ENCODE measurements around the gene GRIK4.

Gene GRIK4

DNA sequence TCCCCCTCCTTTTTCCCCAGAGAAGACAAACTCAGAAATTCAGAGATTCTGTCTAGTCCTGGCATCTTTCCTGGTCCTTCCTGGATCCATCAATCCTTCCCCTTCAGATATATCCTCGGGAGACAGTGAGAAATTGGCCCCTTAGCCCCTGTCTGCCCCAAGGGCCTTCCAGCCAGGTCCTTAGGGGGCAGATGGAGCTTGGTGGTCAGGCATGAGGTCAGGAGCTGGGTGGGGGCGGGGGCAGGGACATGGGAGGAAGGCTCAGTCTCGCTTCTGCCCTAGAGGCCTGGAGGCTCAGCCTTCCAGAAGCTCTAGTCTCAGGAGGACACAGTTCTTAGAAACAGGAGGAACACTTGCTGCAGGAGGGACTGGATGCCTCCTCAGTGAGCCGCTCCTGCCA, 304.6 kb downstream of the GRIK4 start:
- no peak overlapping the region for H3K27ac ChIP-seq (ENCODE audit: low read depth, low read length)
- H3K9ac ChIP-seq (ENCODE audit: low read length), result no peak overlapping the region
- no peaks in the 10 kb centered on the region for H3K4me1 ChIP-seq (ENCODE audit: control insufficient read depth, insufficient read depth, low read length)
- H3K27me3 ChIP-seq (ENCODE audit: control insufficient read depth, insufficient read depth, low read length), result no peaks in the 10 kb centered on the region
- no peak overlapping the region for H3K4me3 ChIP-seq (ENCODE audit: low read depth, low read length)
- H3K36me3 ChIP-seq (ENCODE audit: control insufficient read depth, insufficient read depth, low read length), result no peaks in the 10 kb centered on the region
- H3K9me3 ChIP-seq (ENCODE audit: control insufficient read depth, insufficient read depth, low read depth, low read length), result no peaks in the 10 kb centered on the region

DNA sequence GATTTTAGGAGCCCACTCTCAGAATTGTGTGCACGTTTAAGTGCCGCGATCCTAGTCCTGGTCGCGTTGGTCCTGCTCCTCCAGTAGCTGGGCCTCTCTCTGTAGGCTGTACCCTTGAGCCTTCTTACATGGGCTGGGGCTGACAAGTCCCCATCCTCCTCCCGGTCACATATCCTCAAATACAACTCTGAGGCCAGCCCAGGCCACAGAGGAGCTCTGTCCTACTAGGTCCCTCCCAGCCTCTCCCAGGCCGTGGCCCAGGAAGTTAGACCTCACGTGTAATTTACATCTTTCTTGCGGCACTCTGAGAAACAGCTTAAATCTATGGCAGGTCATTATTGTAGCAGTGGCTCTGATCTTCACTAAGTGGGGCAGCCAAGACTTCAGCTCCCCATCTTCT, 305.2 kb downstream of the GRIK4 start:
- Histone ChIP-seq H3K9ac (ENCODE audit: low read length) (no peak overlapping the region), H3K9me3 (ENCODE audit: control insufficient read depth, insufficient read depth, low read depth, low read length) (no peaks in the 10 kb centered on the region), H3K4me1 (ENCODE audit: control insufficient read depth, insufficient read depth, low read length) (no peaks in the 10 kb centered on the region), H3K4me3 (ENCODE audit: low read depth, low read length) (no peak overlapping the region), H3K36me3 (ENCODE audit: control insufficient read depth, insufficient read depth, low read length) (no peaks in the 10 kb centered on the region), H3K27me3 (ENCODE audit: control insufficient read depth, insufficient read depth, low read length) (no peaks in the 10 kb centered on the region), H3K27ac (ENCODE audit: low read depth, low read length) (no peak overlapping the region)

DNA sequence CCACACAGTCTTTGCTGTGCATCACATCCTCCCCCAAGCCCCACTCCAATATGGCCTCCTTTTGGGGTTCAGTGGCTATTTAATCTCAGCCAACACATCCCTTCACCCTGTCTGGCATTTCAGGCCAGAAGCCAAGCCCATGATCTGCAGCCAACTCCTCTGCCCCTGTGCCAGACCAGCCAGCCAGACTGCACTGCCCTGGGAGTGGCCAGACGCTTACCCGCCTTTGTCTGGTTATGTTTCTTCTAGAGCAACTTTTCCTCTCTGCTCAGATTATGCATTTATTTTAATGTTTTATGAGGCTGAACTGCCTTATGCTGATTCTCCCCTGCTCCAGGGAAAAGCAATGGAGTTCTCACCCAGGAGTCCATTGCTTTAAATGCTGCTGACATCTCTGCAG, 305.6 kb downstream of the GRIK4 start:
- H3K4me1 ChIP-seq (ENCODE audit: control insufficient read depth, insufficient read depth, low read length), result no peaks in the 10 kb centered on the region
- no peak overlapping the region for H3K4me3 ChIP-seq (ENCODE audit: low read depth, low read length)
- H3K27ac ChIP-seq (ENCODE audit: low read depth, low read length), result no peak overlapping the region
- H3K36me3 ChIP-seq (ENCODE audit: control insufficient read depth, insufficient read depth, low read length), result no peaks in the 10 kb centered on the region
- no peak overlapping the region for H3K9ac ChIP-seq (ENCODE audit: low read length)
- H3K9me3 ChIP-seq (ENCODE audit: control insufficient read depth, insufficient read depth, low read depth, low read length), result no peaks in the 10 kb centered on the region
- no peaks in the 10 kb centered on the region for H3K27me3 ChIP-seq (ENCODE audit: control insufficient read depth, insufficient read depth, low read length)

DNA sequence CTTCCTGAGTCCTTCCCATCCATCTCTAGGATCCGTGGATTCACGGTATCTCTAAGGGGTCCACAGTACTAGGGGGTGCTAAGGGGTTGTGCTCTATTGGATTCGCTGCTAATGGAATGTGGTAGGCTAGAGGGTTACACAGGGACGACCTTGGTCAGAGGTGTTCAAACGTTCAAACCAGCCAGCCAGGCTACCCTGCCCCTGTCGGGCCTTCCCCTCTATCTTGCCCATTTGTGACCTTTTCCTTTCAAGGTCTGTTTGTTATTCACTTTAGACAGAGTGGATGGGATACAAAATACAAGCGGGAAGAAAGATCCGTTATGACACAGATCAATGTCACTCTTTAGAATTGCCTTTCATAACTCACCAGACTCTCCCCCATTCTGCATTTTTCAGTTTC, 306.5 kb downstream of the GRIK4 start:
- Histone ChIP-seq H3K27ac (ENCODE audit: low read depth, low read length) (no peak overlapping the region), H3K9me3 (ENCODE audit: control insufficient read depth, insufficient read depth, low read depth, low read length) (no peaks in the 10 kb centered on the region), H3K27me3 (ENCODE audit: control insufficient read depth, insufficient read depth, low read length) (no peaks in the 10 kb centered on the region)

DNA sequence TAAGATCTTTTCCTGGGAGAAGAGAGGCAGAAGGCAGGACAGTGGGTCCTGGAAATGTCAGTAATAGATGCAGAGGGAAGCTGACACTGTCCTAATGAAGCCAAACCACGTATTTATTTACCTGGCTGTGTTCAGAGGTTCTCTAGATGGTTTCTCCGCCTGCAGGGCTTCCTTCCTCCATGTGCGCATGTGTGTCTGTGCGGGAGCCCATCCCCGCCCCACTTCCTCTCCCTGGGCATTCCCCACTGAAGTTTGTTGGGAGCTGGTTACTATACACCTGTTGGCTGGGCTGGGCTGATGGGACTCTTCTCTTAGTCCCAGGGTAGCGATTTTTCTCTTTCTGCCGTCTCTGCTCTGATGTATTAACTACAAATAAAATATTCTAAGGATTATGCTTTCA, 307.5 kb downstream of the GRIK4 start:
- no peak overlapping the region for H3K9ac ChIP-seq (ENCODE audit: low read length)
- H3K27ac ChIP-seq (ENCODE audit: low read depth, low read length), result no peak overlapping the region
- no peaks in the 10 kb centered on the region for H3K27me3 ChIP-seq (ENCODE audit: control insufficient read depth, insufficient read depth, low read length)
- H3K36me3 ChIP-seq (ENCODE audit: control insufficient read depth, insufficient read depth, low read length), result no peaks in the 10 kb centered on the region
- no peaks in the 10 kb centered on the region for H3K9me3 ChIP-seq (ENCODE audit: control insufficient read depth, insufficient read depth, low read depth, low read length)
- H3K4me1 ChIP-seq (ENCODE audit: control insufficient read depth, insufficient read depth, low read length), result no peaks in the 10 kb centered on the region
- no peak overlapping the region for H3K4me3 ChIP-seq (ENCODE audit: low read depth, low read length)

More for the DNA sequence above, 306.5 kb downstream of the GRIK4 start:
- no peaks in the 10 kb centered on the region for H3K36me3 ChIP-seq (ENCODE audit: control insufficient read depth, insufficient read depth, low read length)
- H3K4me3 ChIP-seq (ENCODE audit: low read depth, low read length), result no peak overlapping the region
- H3K9ac ChIP-seq (ENCODE audit: low read length), result no peak overlapping the region
- no peaks in the 10 kb centered on the region for H3K4me1 ChIP-seq (ENCODE audit: control insufficient read depth, insufficient read depth, low read length)

DNA sequence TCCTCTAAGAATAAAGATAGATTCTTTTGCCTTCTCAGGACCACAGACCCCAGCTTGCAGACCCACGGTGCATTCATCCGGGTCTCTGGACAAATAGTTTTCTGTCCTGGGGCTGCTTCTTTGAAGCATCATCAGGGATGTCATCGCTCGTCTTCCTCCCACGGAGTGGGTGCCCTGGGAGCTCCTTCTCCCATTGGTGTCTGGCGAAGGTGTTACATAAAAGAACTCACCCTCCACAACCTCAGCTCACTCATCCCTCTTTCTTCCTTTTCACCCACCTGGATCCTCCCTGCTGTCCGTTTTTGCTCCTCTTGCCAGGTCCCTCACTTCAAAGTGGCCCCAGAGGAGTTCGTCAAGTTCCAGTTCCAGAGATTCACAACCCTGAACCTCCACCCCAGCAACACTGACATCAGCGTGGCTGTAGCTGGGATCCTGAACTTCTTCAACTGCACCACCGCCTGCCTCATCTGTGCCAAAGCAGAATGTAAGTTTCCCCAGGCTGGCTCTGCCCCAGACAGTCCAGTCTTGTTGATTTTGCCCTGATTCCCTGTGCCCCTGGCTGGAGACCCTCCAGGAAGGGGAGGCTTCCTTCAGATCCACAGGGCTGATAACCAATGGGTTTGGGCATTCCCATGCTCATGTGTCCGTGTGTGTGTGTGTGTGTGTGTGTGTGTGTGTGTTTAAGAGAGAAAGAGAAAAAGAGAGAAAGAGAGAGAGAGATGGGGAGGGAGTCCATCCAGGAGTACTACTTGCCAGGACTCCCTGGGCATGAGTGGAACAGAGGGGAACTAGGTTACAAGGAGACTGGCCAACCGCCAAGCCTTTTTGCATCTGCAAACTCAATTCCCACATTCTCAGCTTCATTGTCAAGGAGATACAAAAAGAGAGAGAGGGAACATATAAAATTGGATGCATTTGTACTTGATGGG, 308.2 kb downstream of the GRIK4 start:
- H3K27me3 ChIP-seq (ENCODE audit: control insufficient read depth, insufficient read depth, low read length), result no peaks in the 10 kb centered on the region
- H3K9me3 ChIP-seq (ENCODE audit: control insufficient read depth, insufficient read depth, low read depth, low read length), result no peaks in the 10 kb centered on the region
- H3K9ac ChIP-seq (ENCODE audit: low read length), result no peak overlapping the region
- no peaks in the 10 kb centered on the region for H3K4me1 ChIP-seq (ENCODE audit: control insufficient read depth, insufficient read depth, low read length)
- H3K27ac ChIP-seq (ENCODE audit: low read depth, low read length), result no peak overlapping the region
- no peaks in the 10 kb centered on the region for H3K36me3 ChIP-seq (ENCODE audit: control insufficient read depth, insufficient read depth, low read length)
- H3K4me3 ChIP-seq (ENCODE audit: low read depth, low read length), result no peak overlapping the region

DNA sequence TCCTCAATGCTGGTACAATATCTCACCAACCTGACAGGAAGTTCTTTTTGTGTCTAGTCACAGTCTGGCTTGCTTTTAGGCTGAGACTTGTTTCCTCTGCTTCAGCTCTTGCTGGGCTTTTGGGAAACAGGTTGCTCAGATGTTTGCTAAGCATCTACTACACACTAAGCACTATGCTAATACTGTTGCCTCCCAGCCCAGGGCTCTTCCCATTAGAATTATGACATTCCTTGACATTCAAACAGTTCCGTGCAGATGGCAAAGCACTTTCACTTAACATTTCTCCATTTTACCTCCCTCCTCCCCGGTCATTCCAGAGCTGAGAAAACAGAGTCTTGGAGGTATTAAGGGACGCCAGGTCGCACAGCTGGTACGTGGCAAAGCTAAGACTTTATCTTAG, 311.6 kb downstream of the GRIK4 start:
- H3K4me1 ChIP-seq (ENCODE audit: control insufficient read depth, insufficient read depth, low read length), result no peaks in the 10 kb centered on the region
- no peaks in the 10 kb centered on the region for H3K9me3 ChIP-seq (ENCODE audit: control insufficient read depth, insufficient read depth, low read depth, low read length)
- no peak overlapping the region for H3K9ac ChIP-seq (ENCODE audit: low read length)
- no peaks in the 10 kb centered on the region for H3K36me3 ChIP-seq (ENCODE audit: control insufficient read depth, insufficient read depth, low read length)
- no peak overlapping the region for H3K4me3 ChIP-seq (ENCODE audit: low read depth, low read length)
- no peaks in the 10 kb centered on the region for H3K27me3 ChIP-seq (ENCODE audit: control insufficient read depth, insufficient read depth, low read length)
- H3K27ac ChIP-seq (ENCODE audit: low read depth, low read length), result no peak overlapping the region

DNA sequence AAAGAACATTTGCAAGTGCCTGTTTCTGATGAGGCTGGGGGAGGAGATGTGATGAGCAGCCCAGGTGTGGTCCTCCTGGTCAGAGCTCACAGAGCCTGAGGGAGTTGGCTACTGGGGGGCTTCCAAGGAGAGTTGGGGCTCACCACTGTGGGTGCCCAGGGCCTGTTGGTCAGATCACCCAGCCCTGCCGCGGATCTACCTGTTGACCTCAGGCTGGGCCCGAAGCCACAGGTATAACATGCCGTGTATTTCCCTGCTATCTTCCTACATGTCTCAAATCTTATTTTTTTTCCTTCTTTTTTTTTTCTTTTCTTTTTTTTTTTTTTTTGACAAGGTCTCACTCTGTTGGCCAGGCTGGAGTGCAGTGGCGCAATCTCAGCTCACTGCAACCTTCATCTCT, 312.7 kb downstream of the GRIK4 start:
- no peaks in the 10 kb centered on the region for H3K27me3 ChIP-seq (ENCODE audit: control insufficient read depth, insufficient read depth, low read length)
- H3K4me1 ChIP-seq (ENCODE audit: control insufficient read depth, insufficient read depth, low read length), result no peaks in the 10 kb centered on the region
- H3K4me3 ChIP-seq (ENCODE audit: low read depth, low read length), result no peak overlapping the region
- no peaks in the 10 kb centered on the region for H3K9me3 ChIP-seq (ENCODE audit: control insufficient read depth, insufficient read depth, low read depth, low read length)
- H3K9ac ChIP-seq (ENCODE audit: low read length), result no peak overlapping the region
- no peak overlapping the region for H3K27ac ChIP-seq (ENCODE audit: low read depth, low read length)
- H3K36me3 ChIP-seq (ENCODE audit: control insufficient read depth, insufficient read depth, low read length), result no peaks in the 10 kb centered on the region

DNA sequence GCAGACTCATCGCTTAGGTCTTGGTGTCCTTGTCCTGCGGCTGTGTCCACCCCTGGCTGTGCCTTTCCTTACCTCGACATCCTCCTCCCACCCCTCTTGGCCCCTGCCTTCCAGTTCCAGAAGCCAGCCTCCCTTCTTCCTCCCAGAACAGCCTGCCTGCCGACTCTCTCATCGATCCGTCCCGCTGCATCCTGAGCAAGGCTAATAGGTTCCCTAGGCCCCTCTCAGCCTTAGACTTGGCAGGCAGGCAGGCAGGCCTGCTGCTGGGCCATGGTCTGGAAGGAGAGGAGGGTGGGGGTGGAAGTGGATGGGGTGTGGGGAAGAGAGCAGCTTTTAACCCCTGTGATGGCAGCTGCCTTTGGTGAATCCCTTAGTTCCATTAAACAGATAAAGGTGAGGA, 315.6 kb downstream of the GRIK4 start:
- Histone ChIP-seq H3K9me3 (ENCODE audit: control insufficient read depth, insufficient read depth, low read depth, low read length) (no peaks in the 10 kb centered on the region), H3K4me3 (ENCODE audit: low read depth, low read length) (no peak overlapping the region), H3K27ac (ENCODE audit: low read depth, low read length) (no peak overlapping the region), H3K27me3 (ENCODE audit: control insufficient read depth, insufficient read depth, low read length) (no peaks in the 10 kb centered on the region), H3K9ac (ENCODE audit: low read length) (no peak overlapping the region), H3K4me1 (ENCODE audit: control insufficient read depth, insufficient read depth, low read length) (no peaks in the 10 kb centered on the region), H3K36me3 (ENCODE audit: control insufficient read depth, insufficient read depth, low read length) (no peaks in the 10 kb centered on the region)

DNA sequence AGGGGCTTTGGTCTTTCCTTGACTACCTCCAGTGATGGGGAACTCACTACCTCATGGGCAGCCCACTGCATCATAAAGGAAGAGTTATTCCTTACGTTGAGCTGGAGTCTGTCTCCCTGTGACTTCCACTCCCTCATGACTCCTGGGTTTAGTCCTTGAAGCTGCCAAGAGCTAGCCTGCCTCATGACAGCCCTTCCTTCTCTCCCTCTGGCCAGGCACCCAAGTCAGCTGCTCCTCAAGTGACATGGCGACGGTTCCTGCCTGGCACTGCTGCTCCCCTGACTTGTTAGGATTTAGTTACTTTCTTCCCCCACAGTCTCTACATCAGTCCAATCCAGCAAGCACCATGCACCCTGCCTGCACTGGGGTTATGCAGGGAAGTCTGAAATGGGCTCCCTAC, 316.3 kb downstream of the GRIK4 start:
- H3K27ac ChIP-seq (ENCODE audit: low read depth, low read length), result no peak overlapping the region
- no peaks in the 10 kb centered on the region for H3K27me3 ChIP-seq (ENCODE audit: control insufficient read depth, insufficient read depth, low read length)
- H3K9me3 ChIP-seq (ENCODE audit: control insufficient read depth, insufficient read depth, low read depth, low read length), result no peaks in the 10 kb centered on the region
- no peak overlapping the region for H3K9ac ChIP-seq (ENCODE audit: low read length)
- H3K4me3 ChIP-seq (ENCODE audit: low read depth, low read length), result no peak overlapping the region
- H3K36me3 ChIP-seq (ENCODE audit: control insufficient read depth, insufficient read depth, low read length), result no peaks in the 10 kb centered on the region
- no peaks in the 10 kb centered on the region for H3K4me1 ChIP-seq (ENCODE audit: control insufficient read depth, insufficient read depth, low read length)

DNA sequence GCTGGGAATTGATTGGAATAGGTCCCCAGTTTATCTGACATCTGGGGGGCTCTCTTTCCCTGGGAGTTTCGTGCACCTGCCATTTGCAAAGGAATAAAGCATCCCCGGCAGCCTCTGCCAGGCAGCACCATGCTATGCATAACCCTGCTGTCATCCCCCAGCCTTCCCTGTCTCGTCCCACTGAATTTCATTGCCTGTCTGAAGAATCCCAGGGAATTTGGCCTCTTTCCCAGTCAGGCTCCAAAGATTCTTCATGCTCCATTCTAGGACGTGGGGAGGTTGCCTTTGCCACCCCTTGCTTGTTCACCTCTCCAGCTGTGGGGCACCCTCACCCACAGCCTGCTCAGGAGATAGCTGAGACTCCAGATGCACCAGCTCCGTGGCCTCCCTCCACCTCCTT, 317.3 kb downstream of the GRIK4 start:
- Histone ChIP-seq H3K9ac (ENCODE audit: low read length) (no peak overlapping the region), H3K9me3 (ENCODE audit: control insufficient read depth, insufficient read depth, low read depth, low read length) (no peaks in the 10 kb centered on the region), H3K4me1 (ENCODE audit: control insufficient read depth, insufficient read depth, low read length) (no peaks in the 10 kb centered on the region), H3K27ac (ENCODE audit: low read depth, low read length) (no peak overlapping the region), H3K36me3 (ENCODE audit: control insufficient read depth, insufficient read depth, low read length) (no peaks in the 10 kb centered on the region), H3K27me3 (ENCODE audit: control insufficient read depth, insufficient read depth, low read length) (no peaks in the 10 kb centered on the region), H3K4me3 (ENCODE audit: low read depth, low read length) (no peak overlapping the region)
